ENCODE results near the gene RUFY1. TPM values are rescaled to one million over a fixed set of nuclear protein-coding genes. Genes with fewer than 3 reads are reported as not detected.

The RUFY1 gene
- polyA plus RNA-seq, 1 donor from 2014 or later: 31.3 TPM

DNA sequence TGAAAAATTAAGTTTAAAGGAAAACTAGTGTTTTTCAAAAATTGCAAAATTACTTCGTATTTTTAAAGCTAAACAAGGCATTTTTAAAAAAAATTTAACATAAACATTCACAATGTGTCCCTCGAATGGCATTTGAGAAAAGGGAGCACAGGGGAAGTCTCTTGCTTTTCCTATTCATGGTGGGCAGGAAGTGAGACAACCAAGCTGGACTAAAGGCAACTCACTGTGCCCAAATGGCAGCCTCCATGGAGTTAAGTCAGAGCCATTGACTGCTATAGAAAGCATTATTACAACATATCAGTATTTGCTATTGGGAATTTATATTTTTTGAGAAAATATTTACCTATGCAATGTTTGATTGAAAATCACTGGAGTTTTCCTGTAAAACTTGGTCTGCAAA, 64.8 kb downstream of the RUFY1 start:
- H3K27ac ChIP-seq (ENCODE audit: low read length): no peak overlapping the region
- peaks cover 56% of the 10 kb centered on the region for H4K20me1 ChIP-seq (ENCODE audit: insufficient read depth)
- no peaks in the 10 kb centered on the region for H3K9me2 ChIP-seq (ENCODE audit: insufficient read depth, low read length)
- no peaks in the 10 kb centered on the region for H3K9me3 ChIP-seq (ENCODE audit: low read length)
- no peak overlapping the region for H2AFZ ChIP-seq (ENCODE audit: low read depth, low read length)
- no peaks in the 10 kb centered on the region for H3F3A ChIP-seq (ENCODE audit: insufficient read depth, low read length, poor library complexity, severe bottlenecking)
- no peak overlapping the region for H3K4me3 ChIP-seq (ENCODE audit: low read length)
- H3K4me2 ChIP-seq (ENCODE audit: low read length): no peak overlapping the region
- H3K27me3 ChIP-seq (ENCODE audit: insufficient read depth, low read depth, low read length): no peaks in the 10 kb centered on the region
- peaks cover 36% of the 10 kb centered on the region for H3K36me3 ChIP-seq (ENCODE audit: insufficient read depth, low read length)
- peaks cover 38% of the 10 kb centered on the region for H3K79me2 ChIP-seq (replicated peaks; ENCODE audit: insufficient read depth, low read length)
- H3K9ac ChIP-seq (ENCODE audit: low read length): no peak overlapping the region
- TF ChIP-seq EP300 (conservative IDR thresholded peaks at IDR 0.05; ENCODE audit: poor library complexity, severe bottlenecking) (no peak), TAF1 (IDR thresholded peaks at IDR 0.05; ENCODE audit: low read depth) (no peak), MXI1 (conservative IDR thresholded peaks at IDR 0.05; ENCODE audit: poor library complexity, severe bottlenecking) (no peak), POLR2AphosphoS5 (IDR thresholded peaks at IDR 0.05) (no peak), EZH2 (IDR thresholded peaks at IDR 0.05; ENCODE audit: borderline replicate concordance, insufficient read depth, low read length, poor library complexity, severe bottlenecking) (no peak)
- TF ChIP-seq, protein P1, sequence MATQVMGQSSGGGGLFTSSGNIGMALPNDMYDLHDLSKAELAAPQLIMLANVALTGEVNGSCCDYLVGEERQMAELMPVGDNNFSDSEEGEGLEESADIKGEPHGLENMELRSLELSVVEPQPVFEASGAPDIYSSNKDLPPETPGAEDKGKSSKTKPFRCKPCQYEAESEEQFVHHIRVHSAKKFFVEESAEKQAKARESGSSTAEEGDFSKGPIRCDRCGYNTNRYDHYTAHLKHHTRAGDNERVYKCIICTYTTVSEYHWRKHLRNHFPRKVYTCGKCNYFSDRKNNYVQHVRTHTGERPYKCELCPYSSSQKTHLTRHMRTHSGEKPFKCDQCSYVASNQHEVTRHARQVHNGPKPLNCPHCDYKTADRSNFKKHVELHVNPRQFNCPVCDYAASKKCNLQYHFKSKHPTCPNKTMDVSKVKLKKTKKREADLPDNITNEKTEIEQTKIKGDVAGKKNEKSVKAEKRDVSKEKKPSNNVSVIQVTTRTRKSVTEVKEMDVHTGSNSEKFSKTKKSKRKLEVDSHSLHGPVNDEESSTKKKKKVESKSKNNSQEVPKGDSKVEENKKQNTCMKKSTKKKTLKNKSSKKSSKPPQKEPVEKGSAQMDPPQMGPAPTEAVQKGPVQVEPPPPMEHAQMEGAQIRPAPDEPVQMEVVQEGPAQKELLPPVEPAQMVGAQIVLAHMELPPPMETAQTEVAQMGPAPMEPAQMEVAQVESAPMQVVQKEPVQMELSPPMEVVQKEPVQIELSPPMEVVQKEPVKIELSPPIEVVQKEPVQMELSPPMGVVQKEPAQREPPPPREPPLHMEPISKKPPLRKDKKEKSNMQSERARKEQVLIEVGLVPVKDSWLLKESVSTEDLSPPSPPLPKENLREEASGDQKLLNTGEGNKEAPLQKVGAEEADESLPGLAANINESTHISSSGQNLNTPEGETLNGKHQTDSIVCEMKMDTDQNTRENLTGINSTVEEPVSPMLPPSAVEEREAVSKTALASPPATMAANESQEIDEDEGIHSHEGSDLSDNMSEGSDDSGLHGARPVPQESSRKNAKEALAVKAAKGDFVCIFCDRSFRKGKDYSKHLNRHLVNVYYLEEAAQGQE (IDR thresholded peaks at IDR 0.05; ENCODE audit: borderline replicate concordance): no peak

DNA sequence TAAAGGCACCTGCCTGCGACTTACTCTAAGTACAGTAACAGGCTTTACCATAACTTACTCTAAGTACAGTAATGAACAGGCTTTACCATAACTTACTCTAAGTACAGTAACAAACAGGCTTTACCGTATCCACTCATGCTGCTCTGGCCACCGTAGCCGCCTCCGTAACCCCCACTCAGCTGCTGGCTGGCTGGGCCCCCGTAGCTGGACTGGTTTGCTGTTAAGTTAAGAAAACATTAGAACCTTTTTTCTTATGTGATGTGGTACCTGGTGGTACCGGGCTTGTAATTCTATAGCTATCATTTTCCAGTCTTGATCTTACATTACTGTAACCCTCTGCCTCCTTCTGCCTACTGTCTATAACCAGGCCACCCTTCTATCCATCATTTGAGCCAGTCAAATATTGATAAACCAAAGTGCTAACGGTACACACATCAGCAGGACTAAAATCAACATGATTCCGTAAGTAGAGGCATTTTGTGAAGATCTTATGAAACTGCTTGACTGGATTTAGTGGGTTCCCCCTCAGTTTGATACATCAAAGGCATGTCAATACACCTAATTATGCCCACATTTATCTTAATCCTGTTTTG, 65.7 kb downstream of the RUFY1 start:
- H3K9me2 ChIP-seq (ENCODE audit: insufficient read depth, low read length): no peaks in the 10 kb centered on the region
- H2AFZ ChIP-seq (ENCODE audit: low read depth, low read length): no peak overlapping the region
- no peaks in the 10 kb centered on the region for H3K9me3 ChIP-seq (ENCODE audit: low read length)
- no peaks in the 10 kb centered on the region for H3K27me3 ChIP-seq (ENCODE audit: insufficient read depth, low read depth, low read length)
- H4K20me1 ChIP-seq (ENCODE audit: insufficient read depth): peaks cover 65% of the 10 kb centered on the region
- H3F3A ChIP-seq (ENCODE audit: insufficient read depth, low read length, poor library complexity, severe bottlenecking): no peaks in the 10 kb centered on the region
- H3K27ac ChIP-seq (ENCODE audit: low read length): no peak overlapping the region
- H3K4me2 ChIP-seq (ENCODE audit: low read length): no peak overlapping the region
- H3K36me3 ChIP-seq (ENCODE audit: insufficient read depth, low read length): peaks cover 45% of the 10 kb centered on the region
- TF ChIP-seq TAF1 (IDR thresholded peaks at IDR 0.05; ENCODE audit: low read depth) (no peak), RAD21 (conservative IDR thresholded peaks at IDR 0.05) (no peak), SMC3 (conservative IDR thresholded peaks at IDR 0.05; ENCODE audit: poor library complexity) (no peak), EP300 (conservative IDR thresholded peaks at IDR 0.05; ENCODE audit: poor library complexity, severe bottlenecking) (no peak), MXI1 (conservative IDR thresholded peaks at IDR 0.05; ENCODE audit: poor library complexity, severe bottlenecking) (no peak), EZH2 (IDR thresholded peaks at IDR 0.05; ENCODE audit: borderline replicate concordance, insufficient read depth, low read length, poor library complexity, severe bottlenecking) (no peak), POLR2AphosphoS5 (IDR thresholded peaks at IDR 0.05) (no peak)
- TF ChIP-seq, protein P1 (IDR thresholded peaks at IDR 0.05; ENCODE audit: borderline replicate concordance): no peak
- TF ChIP-seq, protein P2, sequence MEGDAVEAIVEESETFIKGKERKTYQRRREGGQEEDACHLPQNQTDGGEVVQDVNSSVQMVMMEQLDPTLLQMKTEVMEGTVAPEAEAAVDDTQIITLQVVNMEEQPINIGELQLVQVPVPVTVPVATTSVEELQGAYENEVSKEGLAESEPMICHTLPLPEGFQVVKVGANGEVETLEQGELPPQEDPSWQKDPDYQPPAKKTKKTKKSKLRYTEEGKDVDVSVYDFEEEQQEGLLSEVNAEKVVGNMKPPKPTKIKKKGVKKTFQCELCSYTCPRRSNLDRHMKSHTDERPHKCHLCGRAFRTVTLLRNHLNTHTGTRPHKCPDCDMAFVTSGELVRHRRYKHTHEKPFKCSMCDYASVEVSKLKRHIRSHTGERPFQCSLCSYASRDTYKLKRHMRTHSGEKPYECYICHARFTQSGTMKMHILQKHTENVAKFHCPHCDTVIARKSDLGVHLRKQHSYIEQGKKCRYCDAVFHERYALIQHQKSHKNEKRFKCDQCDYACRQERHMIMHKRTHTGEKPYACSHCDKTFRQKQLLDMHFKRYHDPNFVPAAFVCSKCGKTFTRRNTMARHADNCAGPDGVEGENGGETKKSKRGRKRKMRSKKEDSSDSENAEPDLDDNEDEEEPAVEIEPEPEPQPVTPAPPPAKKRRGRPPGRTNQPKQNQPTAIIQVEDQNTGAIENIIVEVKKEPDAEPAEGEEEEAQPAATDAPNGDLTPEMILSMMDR (IDR thresholded peaks at IDR 0.05; ENCODE audit: poor library complexity, severe bottlenecking): no peak
- H3K4me3 ChIP-seq (ENCODE audit: low read length): no peak overlapping the region
- H3K9ac ChIP-seq (ENCODE audit: low read length): no peak overlapping the region
- peaks cover 47% of the 10 kb centered on the region for H3K79me2 ChIP-seq (replicated peaks; ENCODE audit: insufficient read depth, low read length)

Measured in neural cell (in vitro differentiated cells).